Smooth muscle cell (in vitro differentiated cells): ENCODE results near the gene IPO5. TPM values are rescaled to one million over a fixed set of nuclear protein-coding genes. Genes with fewer than 3 reads are reported as not detected.

ENCODE experiments used
- DNase-seq: peaks from one replicate; lab custom pipeline; 2025; ENCODE audit not compliant: unreplicated experiment; lab: John Stamatoyannopoulos, UW
- H2AFZ ChIP-seq: fragments of 200-600 bp; sonication (generic); 2 replicates; pipeline ENCODE4 v1.6.0; 2016; ENCODE audit warnings: antibody characterized with exemption, low read depth, mild to moderate bottlenecking
- H3F3A ChIP-seq: fragments of 200-600 bp; sonication (generic); 2 replicates; pipeline ENCODE4 v1.6.0; 2017; ENCODE audit warnings: antibody characterized with exemption, low read depth
- H3K27ac ChIP-seq: fragments of 200-600 bp; sonication (generic); 2 replicates; pipeline ENCODE4 v1.5.1; 2016; ENCODE audit warnings: low read depth, mild to moderate bottlenecking
- H3K27me3 ChIP-seq: fragments of 200-600 bp; sonication (generic); 2 replicates; pipeline ENCODE4 v1.6.1; 2016; ENCODE audit warnings: low read depth, mild to moderate bottlenecking
- H3K36me3 ChIP-seq: fragments of 200-600 bp; sonication (generic); 2 replicates; pipeline ENCODE4 v1.5.1; 2016; ENCODE audit warnings: low read depth
- H3K4me1 ChIP-seq: fragments of 200-600 bp; sonication (generic); 2 replicates; pipeline ENCODE4 v1.5.1; 2016; ENCODE audit warnings: low read depth
- H3K4me2 ChIP-seq: fragments of 200-600 bp; sonication (generic); 2 replicates; pipeline ENCODE4 v1.6.0; 2016; ENCODE audit warnings: mild to moderate bottlenecking
- H3K4me3 ChIP-seq: fragments of 200-600 bp; sonication (generic); 2 replicates; pipeline ENCODE4 v1.5.1; 2016; ENCODE audit warnings: mild to moderate bottlenecking
- H3K79me2 ChIP-seq: fragments of 200-600 bp; sonication (generic); 2 replicates; pipeline ENCODE4 v1.6.0; 2016; ENCODE audit warnings: low read depth, mild to moderate bottlenecking
- H3K9ac ChIP-seq: fragments of 200-600 bp; sonication (generic); 2 replicates; pipeline ENCODE4 v1.6.0; 2016; ENCODE audit warnings: low read depth
- H3K9me3 ChIP-seq: fragments of 200-600 bp; sonication (generic); replicated peaks from 2 replicates; pipeline ENCODE4 v1.5.1; 2016; ENCODE audit warnings: low read depth
- H4K20me1 ChIP-seq: fragments of 200-600 bp; sonication (generic); 2 replicates; pipeline ENCODE4 v1.6.0; 2016; ENCODE audit warnings: low read depth
- WGBS: methylation state at CpG from one replicate; pipeline ENCODE4 v1.1.7; 2016; ENCODE audit warnings: low lambda C conversion rate; 5-methylcytosine and 5-hydroxymethylcytosine counted together
- polyA plus RNA-seq: library from polyadenylated mRNA; unstranded; fragments of >200 nt; fragmentation: Nextera tagmentation; extraction: Ambion mirVana; gene quantifications from 2 replicates; pipeline ENCODE4 v1.2.1, GENCODE V29; 2016
- total RNA-seq: library from RNA; depleted of rRNA; stranded (reverse); fragments of >200 nt; gene quantifications from 2 replicates; pipeline ENCODE4 v1.2.3, GENCODE V29; 2014
- TF ChIP-seq, protein P1 (sequence below): fragments of 200-600 bp; sonication (generic); IDR thresholded peaks from 2 replicates; pipeline ENCODE4 v1.5.1; 2017; ENCODE audit warnings: borderline replicate concordance, mild to moderate bottlenecking, antibody characterized with exemption; ENCODE audit not compliant: insufficient read depth, poor library complexity, severe bottlenecking

IPO5 gene
- total and polyA plus RNA-seq, 2 experiments from 2014 or later = 42.9 to 78.6 TPM

DNA sequence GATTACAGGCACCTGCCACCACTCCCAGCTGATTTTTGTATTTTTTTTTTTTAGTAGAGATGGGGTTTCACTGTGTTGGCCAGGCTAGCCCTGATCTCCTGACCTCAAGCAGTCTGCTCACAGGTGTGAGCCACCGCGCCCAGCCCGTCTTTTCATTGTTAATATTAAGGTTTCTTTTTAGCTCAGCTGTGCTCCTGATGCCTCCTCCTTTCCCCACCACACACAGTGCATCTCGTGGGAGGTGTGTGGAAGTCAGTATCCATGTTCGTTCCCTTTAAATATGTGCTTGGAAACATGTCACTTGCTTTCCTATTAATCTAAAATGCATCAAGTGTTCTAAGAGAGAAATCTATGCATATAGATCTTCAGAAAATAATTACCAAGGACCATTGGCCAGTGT, 53.5 kb downstream of the IPO5 start:
- Histone ChIP-seq H3K36me3 (peaks cover 61% of the 10 kb centered on the region), H3K9me3 (no peaks in the 10 kb centered on the region)
- over 99% methylated on average over 5 of the region's 5 CpGs for WGBS

DNA sequence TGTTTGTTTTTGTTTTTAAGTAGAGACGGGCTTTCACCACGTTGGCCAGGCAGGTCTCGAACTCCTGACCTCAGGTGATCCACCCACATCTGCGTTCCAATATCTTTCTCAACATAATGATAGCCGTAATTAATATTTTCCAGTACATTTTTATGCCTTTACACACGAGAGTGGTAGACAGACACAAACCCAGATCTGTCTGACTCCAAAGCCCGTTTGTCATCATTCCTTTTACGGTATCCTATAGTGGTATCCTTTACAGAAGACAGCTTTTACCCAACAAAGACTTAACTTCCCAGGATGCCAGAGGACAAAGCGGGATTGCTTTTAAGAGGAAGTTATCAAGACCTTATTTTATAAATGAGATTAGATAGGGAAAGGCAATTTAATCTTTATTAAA, 59.8 kb downstream of the IPO5 start:
- Histone ChIP-seq H3F3A (no peaks in the 10 kb centered on the region), H3K4me3 (no peak overlapping the region), H4K20me1 (no peaks in the 10 kb centered on the region), H3K4me1 (no peaks in the 10 kb centered on the region), H3K9me3 (no peaks in the 10 kb centered on the region), H3K27ac (no peak overlapping the region), H3K79me2 (no peaks in the 10 kb centered on the region), H3K27me3 (no peaks in the 10 kb centered on the region), H3K9ac (no peak overlapping the region), H3K36me3 (peaks cover 60% of the 10 kb centered on the region), H2AFZ (no peak overlapping the region), H3K4me2 (no peak overlapping the region)
- no peak for DNase-seq
- WGBS = 90% methylated on average over 9 of the region's 9 CpGs
- TF ChIP-seq, protein P1, sequence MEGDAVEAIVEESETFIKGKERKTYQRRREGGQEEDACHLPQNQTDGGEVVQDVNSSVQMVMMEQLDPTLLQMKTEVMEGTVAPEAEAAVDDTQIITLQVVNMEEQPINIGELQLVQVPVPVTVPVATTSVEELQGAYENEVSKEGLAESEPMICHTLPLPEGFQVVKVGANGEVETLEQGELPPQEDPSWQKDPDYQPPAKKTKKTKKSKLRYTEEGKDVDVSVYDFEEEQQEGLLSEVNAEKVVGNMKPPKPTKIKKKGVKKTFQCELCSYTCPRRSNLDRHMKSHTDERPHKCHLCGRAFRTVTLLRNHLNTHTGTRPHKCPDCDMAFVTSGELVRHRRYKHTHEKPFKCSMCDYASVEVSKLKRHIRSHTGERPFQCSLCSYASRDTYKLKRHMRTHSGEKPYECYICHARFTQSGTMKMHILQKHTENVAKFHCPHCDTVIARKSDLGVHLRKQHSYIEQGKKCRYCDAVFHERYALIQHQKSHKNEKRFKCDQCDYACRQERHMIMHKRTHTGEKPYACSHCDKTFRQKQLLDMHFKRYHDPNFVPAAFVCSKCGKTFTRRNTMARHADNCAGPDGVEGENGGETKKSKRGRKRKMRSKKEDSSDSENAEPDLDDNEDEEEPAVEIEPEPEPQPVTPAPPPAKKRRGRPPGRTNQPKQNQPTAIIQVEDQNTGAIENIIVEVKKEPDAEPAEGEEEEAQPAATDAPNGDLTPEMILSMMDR = no peak

More for the DNA sequence above, 53.5 kb downstream of the IPO5 start:
- no peak overlapping the region for H3K9ac ChIP-seq
- no peak overlapping the region for H3K27ac ChIP-seq
- H3K4me1 ChIP-seq = peaks cover 5% of the 10 kb centered on the region
- no peaks in the 10 kb centered on the region for H3F3A ChIP-seq
- TF ChIP-seq, protein P1 = no peak
- H4K20me1 ChIP-seq = no peaks in the 10 kb centered on the region
- DNase-seq = no peak
- H3K27me3 ChIP-seq = no peaks in the 10 kb centered on the region
- no peak overlapping the region for H3K4me3 ChIP-seq
- H3K4me2 ChIP-seq = no peak overlapping the region
- H3K79me2 ChIP-seq = no peaks in the 10 kb centered on the region
- no peak overlapping the region for H2AFZ ChIP-seq

DNA sequence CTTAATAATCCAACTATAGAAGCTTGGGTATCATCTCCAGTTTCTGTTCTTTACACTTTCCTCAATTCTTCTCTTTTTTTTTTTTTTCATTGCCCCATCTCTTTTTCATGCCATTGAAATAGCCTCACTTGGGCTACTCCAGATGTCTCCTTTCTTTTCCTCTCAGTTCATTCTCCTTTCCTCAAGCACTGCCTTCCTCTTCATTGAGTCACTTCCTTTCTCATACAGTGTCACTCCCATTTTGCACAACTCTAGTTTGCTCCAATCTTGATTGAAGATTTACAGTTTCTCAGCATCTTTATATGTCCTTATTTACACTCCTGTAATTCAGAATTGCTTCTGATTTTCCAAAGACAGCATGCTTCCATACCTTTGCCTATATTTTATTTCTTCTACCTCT, 61.3 kb downstream of the IPO5 start:
- Histone ChIP-seq H3K9me3 (no peaks in the 10 kb centered on the region), H2AFZ (no peak overlapping the region), H3K4me1 (no peaks in the 10 kb centered on the region), H3K36me3 (peaks cover 58% of the 10 kb centered on the region), H3K79me2 (no peaks in the 10 kb centered on the region), H3K27me3 (no peaks in the 10 kb centered on the region), H4K20me1 (no peaks in the 10 kb centered on the region), H3F3A (no peaks in the 10 kb centered on the region), H3K27ac (no peak overlapping the region), H3K4me2 (no peak overlapping the region), H3K9ac (no peak overlapping the region), H3K4me3 (no peak overlapping the region)
- DNase-seq = no peak
- TF ChIP-seq, protein P1 = no peak

DNA sequence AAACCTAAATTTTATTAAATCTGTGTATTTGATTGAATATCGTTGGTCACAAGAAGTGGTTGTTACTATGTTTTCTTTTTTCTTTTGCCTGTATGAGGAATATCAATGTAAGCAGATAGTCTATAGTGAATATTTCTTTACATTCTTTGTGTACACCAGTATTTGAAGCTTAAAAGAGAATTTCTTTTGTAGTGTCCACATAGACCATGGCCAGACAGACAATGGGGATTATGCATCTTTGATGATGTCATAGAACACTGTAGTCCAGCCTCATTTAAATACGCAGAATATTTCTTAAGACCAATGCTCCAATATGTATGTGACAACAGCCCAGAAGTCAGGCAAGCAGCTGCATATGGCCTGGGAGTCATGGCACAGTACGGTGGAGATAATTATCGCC, 64.8 kb downstream of the IPO5 start:
- Histone ChIP-seq H2AFZ (no peak overlapping the region), H4K20me1 (no peaks in the 10 kb centered on the region), H3K36me3 (peaks cover 43% of the 10 kb centered on the region), H3K4me2 (no peak overlapping the region), H3K9me3 (no peaks in the 10 kb centered on the region), H3F3A (peaks cover 10% of the 10 kb centered on the region), H3K9ac (no peak overlapping the region), H3K4me1 (peaks cover 11% of the 10 kb centered on the region), H3K27me3 (no peaks in the 10 kb centered on the region), H3K4me3 (no peak overlapping the region), H3K27ac (no peak overlapping the region), H3K79me2 (no peaks in the 10 kb centered on the region)
- 96% methylated on average over 4 of the region's 4 CpGs for WGBS
- DNase-seq = no peak
- TF ChIP-seq, protein P1 = no peak
